Mucosa of gallbladder (tissue), 1 donor: ENCODE measurements around the gene EYA2. TPM values are rescaled to one million over a fixed set of nuclear protein-coding genes. Genes with fewer than 3 reads are reported as not detected.

Experiments used
- DNase-seq: peaks from one replicate; pipeline ENCODE4 v3.0.0-alpha.2; 2020; ENCODE audit warnings: low spot score
- total RNA-seq: library from RNA; stranded (reverse); gene quantifications from one replicate; pipeline ENCODE4 v1.2.1, GENCODE V29; 2021
- donor health status: DM: no; HTN: no; CAD: no.

The EYA2 gene
- total RNA-seq, 1 donor from 2014 or later = 2.1 TPM

DNA sequence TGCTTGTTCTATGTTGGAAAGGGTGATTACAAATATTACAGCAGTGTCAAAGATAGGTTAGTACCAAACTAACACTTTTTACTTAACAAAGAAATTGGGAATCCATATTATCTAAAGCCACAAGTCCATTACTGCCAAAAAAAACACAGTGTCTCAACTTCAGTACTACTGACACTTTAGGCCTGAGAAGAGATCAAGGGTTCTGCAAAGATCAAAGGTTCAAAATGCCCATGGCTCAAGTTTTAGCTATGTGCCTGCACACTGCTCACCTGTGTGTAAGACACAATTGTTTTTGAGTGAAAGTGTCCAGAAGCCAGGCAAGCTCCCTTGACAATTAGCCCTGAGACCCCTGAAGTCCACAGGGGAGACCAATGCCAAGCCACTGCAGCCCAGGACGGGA lies 329.3 kb downstream of the EYA2 start:
- DNase-seq = no peak

DNA sequence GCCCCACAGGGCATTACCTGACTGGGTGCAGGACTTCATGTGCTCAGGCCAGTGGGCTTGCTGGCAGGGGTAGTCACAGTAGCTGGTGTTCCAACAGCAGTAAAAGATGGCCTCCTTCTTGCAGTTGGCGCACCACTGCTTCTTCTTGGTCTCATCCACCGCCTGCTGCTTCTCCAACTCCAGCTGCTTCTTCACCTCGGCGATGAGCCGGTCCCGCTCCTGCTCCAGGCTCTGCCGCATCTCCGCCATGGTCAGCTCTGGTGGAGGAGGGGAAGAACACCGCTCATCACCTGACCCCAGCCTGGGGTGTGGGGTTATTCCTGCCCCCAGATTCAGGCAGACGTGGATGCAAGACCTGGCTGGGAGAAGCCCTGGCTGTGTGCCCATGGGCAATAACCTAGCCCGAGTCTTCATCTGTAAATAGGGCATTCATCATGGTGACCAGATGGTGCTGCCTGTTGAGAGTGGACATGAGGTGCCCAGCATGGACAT lies 329.7 kb downstream of the EYA2 start:
- no peak for DNase-seq

- DNase-seq = no peak
These were observed 330.2 kb downstream of the EYA2 start for GRCh38 chr20:47224857-47225256.

- no peak for DNase-seq
These were observed 330.8 kb downstream of the EYA2 start for GRCh38 chr20:47225458-47225857.

DNA sequence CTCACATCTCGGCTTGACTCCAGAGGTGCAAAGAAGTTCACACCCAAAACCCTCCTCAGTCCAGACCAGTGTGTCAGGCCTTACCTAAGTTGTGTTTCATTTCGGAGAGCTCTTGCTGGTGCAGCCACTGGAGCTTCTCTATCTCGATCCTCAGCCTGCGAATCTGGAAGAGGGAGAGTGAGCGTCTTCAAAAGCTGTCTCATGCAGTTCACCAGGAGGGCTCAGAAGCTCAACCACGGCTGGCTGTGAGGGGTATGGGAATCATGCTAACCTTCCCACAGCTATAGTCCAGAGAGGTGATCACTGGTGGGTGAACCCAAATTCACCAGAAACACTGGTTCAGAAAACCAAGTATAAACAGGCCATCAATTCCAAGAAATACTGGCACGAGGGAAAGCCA lies 332.5 kb downstream of the EYA2 start:
- no peak for DNase-seq

DNA sequence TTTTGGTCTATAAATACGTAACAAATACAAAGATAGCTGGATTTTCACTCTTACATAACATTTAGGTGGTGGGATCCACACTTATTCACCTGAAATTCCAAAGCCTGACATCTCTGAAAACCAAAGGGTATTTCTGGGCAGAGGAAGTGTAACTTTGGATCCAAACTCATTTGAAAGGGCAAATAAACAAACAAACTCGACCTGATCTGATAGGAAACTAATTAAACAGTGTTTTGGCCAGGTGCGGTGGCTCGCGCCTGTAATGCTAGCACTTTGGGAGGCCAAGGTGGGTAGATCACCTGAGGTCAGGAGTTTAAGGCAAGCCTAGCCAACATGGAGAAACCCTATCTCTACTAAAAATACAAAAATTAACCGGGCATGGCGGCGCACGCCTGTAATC lies 332.9 kb downstream of the EYA2 start:
- no peak for DNase-seq

DNA sequence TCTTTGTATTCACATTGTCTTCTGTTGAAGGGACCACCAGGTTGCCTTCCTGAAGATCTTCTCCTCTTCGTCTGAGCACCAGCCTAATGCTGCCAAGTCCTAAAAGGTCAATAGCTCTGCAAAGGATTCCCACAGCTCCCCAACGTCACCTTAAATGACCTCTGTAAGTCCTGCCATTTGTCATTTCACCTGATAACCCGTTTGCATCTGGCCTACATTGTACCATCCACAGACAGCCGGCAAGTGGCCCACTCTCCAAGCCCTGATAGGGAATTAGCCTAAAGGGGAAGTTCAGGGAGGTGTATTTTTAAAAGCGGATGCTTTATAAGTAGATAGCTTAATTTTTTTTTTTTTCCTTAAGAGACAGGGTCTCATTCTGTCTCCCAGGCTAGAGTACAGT lies 334.0 kb downstream of the EYA2 start:
- DNase-seq = no peak

DNA sequence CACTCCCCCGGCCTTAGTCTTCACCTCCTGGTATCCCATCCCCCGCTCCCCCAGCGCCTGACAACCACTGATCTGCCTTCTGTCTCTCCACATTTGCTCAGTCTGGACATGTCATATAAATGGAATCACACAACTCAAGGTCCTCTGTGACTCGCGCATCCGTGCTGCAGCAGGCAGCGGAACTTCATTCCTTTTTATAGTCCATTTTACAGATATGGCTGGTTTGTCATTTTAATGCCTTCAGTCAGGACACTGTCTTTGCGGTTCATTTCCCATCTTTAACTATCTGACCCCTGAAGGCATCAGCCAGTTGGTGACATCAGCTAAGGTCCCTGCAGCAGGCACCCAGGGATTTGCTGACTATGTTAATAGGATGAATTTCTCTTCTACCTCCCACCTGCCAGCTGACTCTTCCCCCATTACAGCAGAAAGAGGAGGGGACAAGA lies 336.2 kb downstream of the EYA2 start:
- no peak for DNase-seq

DNA sequence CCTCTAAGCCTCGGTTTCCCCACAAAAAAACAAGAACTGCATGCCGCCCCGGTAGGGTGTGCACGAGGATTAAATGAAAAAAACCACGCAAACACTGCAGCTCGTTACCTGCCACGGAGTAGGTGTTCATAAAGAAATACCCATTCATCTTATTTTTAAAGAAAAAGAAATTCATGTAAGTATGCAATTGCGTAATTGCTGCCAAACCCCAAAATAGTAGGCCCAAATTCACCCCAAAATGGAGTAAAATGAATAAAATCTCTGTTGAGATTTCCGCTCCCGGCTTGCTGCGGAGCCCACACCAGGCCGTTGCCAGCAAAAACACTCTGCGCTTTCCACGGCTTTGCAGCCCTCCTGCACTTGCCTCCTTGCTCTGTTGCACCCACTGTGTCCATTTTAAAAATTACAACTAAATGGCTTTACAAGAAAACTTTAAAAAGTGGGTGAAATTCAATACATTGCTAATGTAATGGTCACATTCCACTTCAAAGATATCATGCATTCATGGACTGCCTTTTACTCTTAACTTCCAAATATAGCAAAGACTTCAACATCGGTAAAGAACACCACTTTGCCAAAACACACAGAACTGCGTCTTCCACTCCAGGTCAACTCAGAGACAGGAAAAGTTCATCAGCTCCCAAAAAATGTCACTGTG lies 336.9 kb downstream of the EYA2 start:
- no peak for DNase-seq

DNA sequence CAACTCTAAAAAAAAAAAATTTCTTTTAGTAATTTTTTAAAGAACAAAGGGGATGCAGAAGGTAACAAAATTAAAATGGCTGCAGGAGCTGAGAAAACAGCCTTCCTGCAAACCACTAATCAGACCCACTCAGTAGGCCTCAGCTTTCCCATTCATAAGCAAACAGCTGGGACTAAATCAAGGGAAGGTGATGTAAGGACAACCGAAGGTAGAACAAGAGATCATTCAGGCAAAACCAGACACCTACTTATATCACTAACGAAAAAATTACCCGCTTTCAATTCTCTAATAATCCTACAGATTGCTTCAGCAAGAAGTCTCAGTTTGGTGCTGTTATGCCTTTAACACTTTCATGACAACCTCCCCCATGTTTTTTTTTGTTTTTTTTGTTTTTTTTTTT lies 337.9 kb downstream of the EYA2 start:
- DNase-seq = no peak

DNA sequence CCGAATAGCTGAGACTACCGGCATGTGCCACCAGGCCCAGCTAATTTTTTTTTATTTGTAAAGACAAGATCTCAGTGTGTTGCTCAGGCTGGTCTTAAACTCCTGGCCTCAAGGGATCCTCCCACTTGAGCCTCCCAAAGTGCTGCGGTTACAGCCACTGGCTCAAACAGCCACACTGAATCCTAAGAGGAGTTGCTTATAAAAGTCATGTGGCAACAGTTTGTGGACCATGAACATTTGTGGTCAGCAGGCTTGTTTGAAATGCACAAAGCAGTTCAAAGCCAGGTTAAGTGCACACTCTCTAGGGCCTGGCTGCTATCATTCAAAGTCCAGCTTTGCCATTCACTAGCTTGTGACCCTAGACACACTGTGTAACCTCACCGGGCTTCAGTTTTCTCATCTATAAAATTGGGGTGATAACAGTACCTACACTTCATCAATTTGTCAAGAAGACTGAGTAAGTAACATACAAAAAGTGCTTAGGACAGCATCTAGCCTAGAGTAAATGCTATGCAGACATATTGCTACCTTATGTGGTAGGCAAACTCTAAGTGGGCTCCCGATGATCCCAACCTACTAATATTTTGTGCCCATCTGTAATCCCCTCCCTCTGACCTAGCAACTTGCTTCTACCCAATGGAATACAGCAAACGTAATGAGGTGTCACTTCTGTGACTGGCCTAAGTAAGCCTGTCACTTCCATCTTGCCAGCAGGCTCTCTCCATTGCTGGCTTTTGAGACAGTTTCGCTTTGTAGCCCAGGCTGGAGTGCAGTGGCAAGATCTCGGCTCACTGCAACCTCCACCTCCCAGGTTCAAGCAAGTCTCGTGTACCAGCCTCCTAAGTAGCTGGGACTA lies 338.9 kb downstream of the EYA2 start:
- no peak for DNase-seq

- no peak for DNase-seq
These were observed 340.5 kb downstream of the EYA2 start for GRCh38 chr20:47235111-47235510.

- no peak for DNase-seq
These were observed 341.4 kb downstream of the EYA2 start for GRCh38 chr20:47235853-47236638.

- no peak for DNase-seq
These were observed 341.9 kb downstream of the EYA2 start for GRCh38 chr20:47236639-47236900.

GRCh38 chr20:47237715-47238114 lies 343.1 kb downstream of the EYA2 start:
- DNase-seq = no peak

Other genes starting within 250 kb of the EYA2 start
- 1.5 TPM for gene SLC13A3, start 243.4 kb upstream of the EYA2 start, total RNA-seq
- gene TP53RK, start 205.4 kb upstream of the EYA2 start, total RNA-seq = 9.6 TPM
- gene SLC2A10, start 185.2 kb upstream of the EYA2 start, total RNA-seq = 21.8 TPM